ENCODE results near the gene ZNF500.

The ZNF500 gene

DNA sequence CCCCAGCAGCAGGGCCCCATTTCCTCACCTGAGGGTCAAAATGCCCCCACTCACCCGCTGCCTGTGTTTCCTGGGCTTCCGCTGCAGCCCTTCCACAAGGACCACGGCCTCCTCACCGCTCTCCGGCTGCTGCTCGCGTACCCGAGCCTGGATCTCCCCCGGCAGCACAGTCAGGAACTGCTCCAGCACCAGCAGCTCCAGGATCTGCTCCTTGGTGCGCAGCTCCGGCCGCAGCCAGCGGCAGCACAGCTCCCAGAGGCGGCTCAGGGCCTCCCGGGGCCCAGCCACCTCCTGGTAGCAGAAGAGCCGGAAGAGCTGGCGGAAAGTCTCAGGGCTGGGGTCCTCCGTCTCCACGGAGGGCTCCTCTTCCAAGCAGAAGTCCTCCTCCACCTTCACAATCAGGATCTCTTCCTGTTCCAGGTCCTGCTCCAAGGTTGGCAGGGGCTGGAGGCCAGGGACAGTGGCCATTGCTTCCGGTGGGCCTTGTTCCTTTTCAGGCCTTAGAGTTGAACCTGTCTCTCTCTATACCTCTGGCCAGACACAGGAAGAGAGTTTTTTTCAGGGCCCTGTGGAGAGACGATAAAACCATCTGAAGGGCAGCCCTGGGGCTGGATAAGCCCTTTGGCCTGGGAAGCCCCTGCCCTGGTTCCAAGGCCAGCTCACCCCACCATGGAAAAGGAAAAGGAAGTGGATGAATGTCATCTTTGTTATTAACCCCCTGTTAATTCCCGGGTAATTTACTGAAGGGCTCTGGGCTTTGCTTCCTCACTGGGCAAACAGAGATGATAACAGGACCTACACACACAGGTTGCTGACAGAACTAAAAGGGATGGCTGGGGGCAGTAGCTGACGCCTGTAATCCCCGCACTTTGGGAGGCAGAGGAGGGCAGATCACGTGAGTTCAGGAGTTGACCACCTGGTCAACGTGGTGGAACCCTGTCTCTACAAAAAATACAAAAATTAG lies 1.2 kb downstream of the ZNF500 start:
- H3K9ac ChIP-seq (ENCODE audit: low read length), result peak overlapping the region; percentile 58
- peaks cover 31% of the 10 kb centered on the region for H3K36me3 ChIP-seq (ENCODE audit: insufficient read depth, low read length)
- no peaks in the 10 kb centered on the region for H3K27me3 ChIP-seq (ENCODE audit: control insufficient read depth in 1 of 2, insufficient read depth in 2 of 2, low read length in 2 of 2)
- H3K4me1 ChIP-seq (ENCODE audit: insufficient read depth, low read length), result peaks cover 29% of the 10 kb centered on the region
- H3K27ac ChIP-seq (ENCODE audit: low read depth, low read length), result no peak overlapping the region
- H3K4me3 ChIP-seq (ENCODE audit: low read depth in 1 of 2, low read length in 2 of 2), result peak overlapping the region; percentile 68 to 78
- no peaks in the 10 kb centered on the region for H3K9me3 ChIP-seq (ENCODE audit: low read length)

DNA sequence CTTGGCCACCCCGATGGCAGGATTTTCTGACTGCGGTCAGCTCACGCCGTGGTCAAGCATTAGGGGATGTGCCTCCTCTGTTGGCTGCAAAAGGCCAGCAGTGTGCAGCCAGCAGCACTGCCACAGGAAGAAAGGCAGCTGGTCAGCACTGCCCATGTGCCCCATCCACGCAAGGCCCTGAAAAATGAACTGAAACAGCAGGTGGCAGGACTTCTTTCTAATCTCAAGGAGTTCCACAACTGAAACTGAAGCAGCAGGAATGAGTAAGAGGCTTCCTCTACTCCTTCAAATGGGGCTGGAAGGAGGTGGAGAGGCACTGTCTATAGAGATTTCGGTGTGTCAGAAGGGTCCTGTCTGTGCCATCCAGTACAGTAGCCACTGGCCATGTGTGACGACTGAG lies 3.2 kb downstream of the ZNF500 start:
- peaks cover 51% of the 10 kb centered on the region for H3K36me3 ChIP-seq (ENCODE audit: insufficient read depth, low read length)
- no peak overlapping the region for H3K27ac ChIP-seq (ENCODE audit: low read depth, low read length)
- H3K4me1 ChIP-seq (ENCODE audit: insufficient read depth, low read length), result peaks cover 25% of the 10 kb centered on the region
- H3K27me3 ChIP-seq (ENCODE audit: control insufficient read depth in 1 of 2, insufficient read depth in 2 of 2, low read length in 2 of 2), result no peaks in the 10 kb centered on the region
- no peak overlapping the region for H3K4me3 ChIP-seq (ENCODE audit: low read depth in 1 of 2, low read length in 2 of 2)
- no peak overlapping the region for H3K9ac ChIP-seq (ENCODE audit: low read length)
- H3K9me3 ChIP-seq (ENCODE audit: low read length), result no peaks in the 10 kb centered on the region

GRCh38 chr16:4762205-4762604 lies 4.8 kb downstream of the ZNF500 start:
- H3K27me3 ChIP-seq (ENCODE audit: control insufficient read depth in 1 of 2, insufficient read depth in 2 of 2, low read length in 2 of 2), result no peaks in the 10 kb centered on the region
- peaks cover 61% of the 10 kb centered on the region for H3K36me3 ChIP-seq (ENCODE audit: insufficient read depth, low read length)
- no peak overlapping the region for H3K9ac ChIP-seq (ENCODE audit: low read length)
- H3K9me3 ChIP-seq (ENCODE audit: low read length), result no peaks in the 10 kb centered on the region
- no peak overlapping the region for H3K27ac ChIP-seq (ENCODE audit: low read depth, low read length)
- no peak overlapping the region for H3K4me3 ChIP-seq (ENCODE audit: low read depth in 1 of 2, low read length in 2 of 2)
- peaks cover 17% of the 10 kb centered on the region for H3K4me1 ChIP-seq (ENCODE audit: insufficient read depth, low read length)

- Histone ChIP-seq H3K9me3 (ENCODE audit: low read length) (peaks cover 4% of the 10 kb centered on the region), H3K36me3 (ENCODE audit: insufficient read depth, low read length) (peaks cover 68% of the 10 kb centered on the region), H3K27me3 (ENCODE audit: control insufficient read depth in 1 of 2, insufficient read depth in 2 of 2, low read length in 2 of 2) (no peaks in the 10 kb centered on the region), H3K4me1 (ENCODE audit: insufficient read depth, low read length) (peaks cover 6% of the 10 kb centered on the region), H3K9ac (ENCODE audit: low read length) (no peak overlapping the region), H3K4me3 (ENCODE audit: low read depth in 1 of 2, low read length in 2 of 2) (no peak overlapping the region), H3K27ac (ENCODE audit: low read depth, low read length) (no peak overlapping the region)
Measured at GRCh38 chr16:4760221-4760910, 6.6 kb downstream of the ZNF500 start.

DNA sequence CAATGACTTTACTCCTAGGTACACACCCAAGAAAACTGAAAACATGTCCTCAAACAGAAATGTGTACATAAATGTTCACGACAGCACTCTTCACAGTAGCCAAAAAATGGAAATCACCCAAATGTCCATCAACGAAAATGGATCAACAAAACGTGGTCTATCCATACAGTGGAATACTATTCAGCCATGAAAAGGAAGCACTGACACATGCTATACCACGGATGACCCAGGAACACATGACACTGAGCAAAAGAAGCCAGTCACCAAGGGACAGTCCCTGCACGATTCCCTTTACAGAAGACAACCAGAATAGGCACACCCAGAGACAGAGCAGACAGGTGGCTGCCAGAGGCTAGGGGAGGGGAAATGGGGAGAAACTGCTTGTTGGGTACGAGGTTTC lies 11.3 kb downstream of the ZNF500 start:
- peaks cover 4% of the 10 kb centered on the region for H3K9me3 ChIP-seq (ENCODE audit: low read length)
- no peak overlapping the region for H3K4me3 ChIP-seq (ENCODE audit: low read depth in 1 of 2, low read length in 2 of 2)
- no peaks in the 10 kb centered on the region for H3K4me1 ChIP-seq (ENCODE audit: insufficient read depth, low read length)
- no peaks in the 10 kb centered on the region for H3K27me3 ChIP-seq (ENCODE audit: control insufficient read depth in 1 of 2, insufficient read depth in 2 of 2, low read length in 2 of 2)
- H3K9ac ChIP-seq (ENCODE audit: low read length), result no peak overlapping the region
- H3K27ac ChIP-seq (ENCODE audit: low read depth, low read length), result no peak overlapping the region
- peaks cover 75% of the 10 kb centered on the region for H3K36me3 ChIP-seq (ENCODE audit: insufficient read depth, low read length)

- no peaks in the 10 kb centered on the region for H3K4me1 ChIP-seq (ENCODE audit: insufficient read depth, low read length)
- H3K9ac ChIP-seq (ENCODE audit: low read length), result no peak overlapping the region
- H3K36me3 ChIP-seq (ENCODE audit: insufficient read depth, low read length), result peaks cover 67% of the 10 kb centered on the region
- no peaks in the 10 kb centered on the region for H3K27me3 ChIP-seq (ENCODE audit: control insufficient read depth in 1 of 2, insufficient read depth in 2 of 2, low read length in 2 of 2)
- H3K27ac ChIP-seq (ENCODE audit: low read depth, low read length), result no peak overlapping the region
- H3K4me3 ChIP-seq (ENCODE audit: low read depth in 1 of 2, low read length in 2 of 2), result no peak overlapping the region
- peaks cover 4% of the 10 kb centered on the region for H3K9me3 ChIP-seq (ENCODE audit: low read length)
Measured at GRCh38 chr16:4754865-4755264, 12.1 kb downstream of the ZNF500 start.

DNA sequence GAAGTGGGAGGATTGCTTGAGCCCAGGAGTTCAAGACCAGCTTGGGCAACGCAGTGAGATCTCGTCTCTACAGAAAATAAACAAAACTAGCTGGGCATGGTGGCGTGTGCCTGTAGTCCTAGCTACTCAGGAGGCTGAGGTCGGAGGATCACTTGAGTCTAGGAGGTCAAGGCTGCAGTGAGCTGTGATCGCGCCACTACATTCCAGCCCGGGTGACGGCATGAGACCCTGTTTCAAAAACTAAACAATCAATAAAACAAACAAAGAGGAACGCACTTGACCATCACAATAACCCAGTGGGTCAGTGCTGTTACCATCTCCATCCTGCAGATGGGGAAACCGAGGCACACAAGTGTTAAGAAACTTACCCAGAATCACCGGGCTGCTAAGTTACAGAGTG lies 13.7 kb downstream of the ZNF500 start:
- Histone ChIP-seq H3K4me3 (ENCODE audit: low read depth in 1 of 2, low read length in 2 of 2) (no peak overlapping the region), H3K36me3 (ENCODE audit: insufficient read depth, low read length) (peaks cover 50% of the 10 kb centered on the region), H3K9me3 (ENCODE audit: low read length) (peaks cover 4% of the 10 kb centered on the region), H3K27ac (ENCODE audit: low read depth, low read length) (no peak overlapping the region), H3K9ac (ENCODE audit: low read length) (no peak overlapping the region), H3K4me1 (ENCODE audit: insufficient read depth, low read length) (no peaks in the 10 kb centered on the region), H3K27me3 (ENCODE audit: control insufficient read depth in 1 of 2, insufficient read depth in 2 of 2, low read length in 2 of 2) (no peaks in the 10 kb centered on the region)

- Histone ChIP-seq H3K36me3 (ENCODE audit: insufficient read depth, low read length) (peaks cover 46% of the 10 kb centered on the region), H3K9me3 (ENCODE audit: low read length) (peaks cover 4% of the 10 kb centered on the region), H3K4me3 (ENCODE audit: low read depth in 1 of 2, low read length in 2 of 2) (no peak overlapping the region), H3K27ac (ENCODE audit: low read depth, low read length) (no peak overlapping the region), H3K4me1 (ENCODE audit: insufficient read depth, low read length) (no peaks in the 10 kb centered on the region), H3K9ac (ENCODE audit: low read length) (no peak overlapping the region), H3K27me3 (ENCODE audit: control insufficient read depth in 1 of 2, insufficient read depth in 2 of 2, low read length in 2 of 2) (no peaks in the 10 kb centered on the region)
Measured at GRCh38 chr16:4752351-4753100, 14.4 kb downstream of the ZNF500 start.

DNA sequence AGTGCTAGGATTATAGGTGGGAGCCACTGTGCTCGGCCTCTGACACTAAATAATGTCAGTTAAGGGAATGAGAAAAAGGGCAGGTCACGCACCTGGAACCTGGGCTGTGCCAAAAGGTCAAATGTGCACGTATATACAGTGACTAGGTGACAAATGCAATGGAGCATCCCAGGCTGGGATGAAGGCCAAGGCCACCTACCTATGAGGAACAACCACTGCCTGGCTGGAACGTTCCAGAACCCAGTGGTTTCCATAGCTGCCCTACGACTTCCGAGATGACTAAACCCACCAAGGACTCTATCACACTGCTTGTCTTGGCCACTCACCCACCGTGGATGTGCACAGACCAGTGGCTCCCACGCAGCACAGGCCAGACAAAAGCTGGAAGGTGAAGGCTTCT lies 16.1 kb downstream of the ZNF500 start:
- Histone ChIP-seq H3K36me3 (ENCODE audit: insufficient read depth, low read length) (peaks cover 44% of the 10 kb centered on the region), H3K9me3 (ENCODE audit: low read length) (peaks cover 3% of the 10 kb centered on the region)

GRCh38 chr16:4749700-4750257 lies 17.2 kb downstream of the ZNF500 start:
- no peaks in the 10 kb centered on the region for H3K27me3 ChIP-seq (ENCODE audit: control insufficient read depth in 1 of 2, insufficient read depth in 2 of 2, low read length in 2 of 2)
- no peak overlapping the region for H3K27ac ChIP-seq (ENCODE audit: low read depth, low read length)
- peaks cover 36% of the 10 kb centered on the region for H3K36me3 ChIP-seq (ENCODE audit: insufficient read depth, low read length)
- H3K4me1 ChIP-seq (ENCODE audit: insufficient read depth, low read length), result peaks cover 9% of the 10 kb centered on the region
- H3K9me3 ChIP-seq (ENCODE audit: low read length), result no peaks in the 10 kb centered on the region
- no peak overlapping the region for H3K4me3 ChIP-seq (ENCODE audit: low read depth in 1 of 2, low read length in 2 of 2)
- no peak overlapping the region for H3K9ac ChIP-seq (ENCODE audit: low read length)

More for the DNA sequence above, 16.1 kb downstream of the ZNF500 start:
- no peak overlapping the region for H3K27ac ChIP-seq (ENCODE audit: low read depth, low read length)
- no peak overlapping the region for H3K4me3 ChIP-seq (ENCODE audit: low read depth in 1 of 2, low read length in 2 of 2)
- no peak overlapping the region for H3K9ac ChIP-seq (ENCODE audit: low read length)
- H3K4me1 ChIP-seq (ENCODE audit: insufficient read depth, low read length), result peaks cover 9% of the 10 kb centered on the region
- H3K27me3 ChIP-seq (ENCODE audit: control insufficient read depth in 1 of 2, insufficient read depth in 2 of 2, low read length in 2 of 2), result no peaks in the 10 kb centered on the region
